KMS-11 (cell line): ENCODE measurements around the gene ZBTB32.
A peak's percentile ranks its signal among the peaks of the same experiment; 100 is the strongest.

Source experiments
- H2AFZ ChIP-seq: fragments of 200-600 bp; sonication (generic); 2 replicates; pipeline ENCODE4 v1.6.1; 2016; ENCODE audit warnings: antibody characterized with exemption, mixed run types, low read depth
- H3K27ac ChIP-seq: fragments of 200-600 bp; sonication (generic); 2 replicates; pipeline ENCODE4 v1.6.1; 2016; ENCODE audit warnings: mild to moderate bottlenecking, mixed run types
- H3K27me3 ChIP-seq: fragments of 200-600 bp; sonication (generic); 2 replicates; pipeline ENCODE4 v1.6.1; 2017; ENCODE audit warnings: mild to moderate bottlenecking, low read depth, mixed run types, moderate library complexity; ENCODE audit not compliant: insufficient read depth
- H3K36me3 ChIP-seq: fragments of 200-600 bp; sonication (generic); 2 replicates; pipeline ENCODE4 v1.6.1; 2017; ENCODE audit warnings: mild to moderate bottlenecking, mixed run types; ENCODE audit not compliant: insufficient read depth
- H3K4me1 ChIP-seq: fragments of 200-600 bp; sonication (generic); 2 replicates; pipeline ENCODE4 v1.6.1; 2016; ENCODE audit warnings: mild to moderate bottlenecking, low read depth, mixed run types; ENCODE audit not compliant: poor library complexity, severe bottlenecking
- H3K4me2 ChIP-seq: fragments of 200-600 bp; sonication (generic); 2 replicates; pipeline ENCODE4 v1.7.0; 2016; ENCODE audit warnings: mild to moderate bottlenecking, mixed run types
- H3K4me3 ChIP-seq: fragments of 200-600 bp; sonication (generic); IDR thresholded peaks from 2 replicates; pipeline ENCODE4 v1.6.1; 2017; ENCODE audit warnings: low read depth, low read length, mixed read lengths; ENCODE audit not compliant: insufficient read depth
- H3K79me2 ChIP-seq: fragments of 200-600 bp; sonication (generic); 2 replicates; pipeline ENCODE4 v1.6.1; 2016; ENCODE audit warnings: low read depth, mixed run types; ENCODE audit not compliant: insufficient read depth
- H3K9ac ChIP-seq: fragments of 200-600 bp; sonication (generic); 2 replicates; pipeline ENCODE4 v1.6.1; 2016; ENCODE audit warnings: mild to moderate bottlenecking, mixed run types
- H4K20me1 ChIP-seq: fragments of 200-600 bp; sonication (generic); 2 replicates; pipeline ENCODE4 v1.6.1; 2016; ENCODE audit warnings: mild to moderate bottlenecking, mixed run types; ENCODE audit not compliant: insufficient read depth
- TF ChIP-seq, protein P1 (sequence below): fragments of 200-600 bp; sonication (generic); conservative IDR thresholded peaks from 2 replicates; pipeline ENCODE4 v1.6.1; 2017; ENCODE audit warnings: low read depth, mild to moderate bottlenecking, antibody characterized with exemption, low read length, moderate library complexity, mixed read lengths

ZBTB32 gene

DNA sequence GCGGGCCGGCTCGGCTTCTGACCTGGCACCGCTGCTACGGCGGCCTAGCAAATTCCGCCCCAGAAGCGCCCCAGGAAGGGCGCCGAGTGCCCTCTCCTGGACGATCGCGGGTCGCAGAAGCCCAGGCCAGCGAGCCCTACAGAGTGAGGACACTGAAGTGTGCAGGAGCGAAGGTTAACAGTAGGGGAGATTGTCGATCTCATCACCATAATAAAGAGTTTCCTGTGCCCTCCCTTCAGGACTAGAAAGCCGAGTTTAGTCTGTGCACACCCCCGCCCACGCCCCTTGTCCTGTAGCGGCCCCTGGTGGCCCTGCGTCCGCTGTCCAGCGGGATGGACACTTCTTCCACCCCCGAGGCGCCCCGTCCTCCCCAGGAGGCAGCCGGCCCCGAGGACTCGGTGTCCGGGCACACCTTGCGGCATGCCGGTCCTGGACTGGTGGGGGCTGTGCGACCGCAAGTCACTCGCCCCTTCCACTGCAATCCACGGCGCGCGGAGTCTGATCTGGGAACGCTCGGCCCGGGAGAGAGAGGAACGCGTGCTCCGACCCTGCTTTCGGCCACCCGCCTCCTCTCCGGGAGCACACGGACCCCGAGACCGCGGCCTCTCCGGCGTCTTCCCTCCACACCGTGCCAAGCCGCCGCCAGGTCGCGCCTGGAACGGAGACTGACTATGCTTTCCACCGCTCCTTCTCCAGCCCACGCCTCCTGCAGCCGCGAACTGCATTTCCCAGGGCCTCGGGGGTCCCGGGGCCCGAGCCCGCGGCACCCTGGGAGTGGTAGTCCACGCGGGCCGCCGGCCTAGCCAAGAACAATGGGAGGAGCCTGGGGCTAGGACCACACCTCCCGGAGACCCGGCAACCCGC lies 12.7 kb downstream of the ZBTB32 start:
- H3K27ac ChIP-seq = peak overlapping the region; percentile 47
- H3K4me3 ChIP-seq = no peak overlapping the region
- TF ChIP-seq, protein P1, sequence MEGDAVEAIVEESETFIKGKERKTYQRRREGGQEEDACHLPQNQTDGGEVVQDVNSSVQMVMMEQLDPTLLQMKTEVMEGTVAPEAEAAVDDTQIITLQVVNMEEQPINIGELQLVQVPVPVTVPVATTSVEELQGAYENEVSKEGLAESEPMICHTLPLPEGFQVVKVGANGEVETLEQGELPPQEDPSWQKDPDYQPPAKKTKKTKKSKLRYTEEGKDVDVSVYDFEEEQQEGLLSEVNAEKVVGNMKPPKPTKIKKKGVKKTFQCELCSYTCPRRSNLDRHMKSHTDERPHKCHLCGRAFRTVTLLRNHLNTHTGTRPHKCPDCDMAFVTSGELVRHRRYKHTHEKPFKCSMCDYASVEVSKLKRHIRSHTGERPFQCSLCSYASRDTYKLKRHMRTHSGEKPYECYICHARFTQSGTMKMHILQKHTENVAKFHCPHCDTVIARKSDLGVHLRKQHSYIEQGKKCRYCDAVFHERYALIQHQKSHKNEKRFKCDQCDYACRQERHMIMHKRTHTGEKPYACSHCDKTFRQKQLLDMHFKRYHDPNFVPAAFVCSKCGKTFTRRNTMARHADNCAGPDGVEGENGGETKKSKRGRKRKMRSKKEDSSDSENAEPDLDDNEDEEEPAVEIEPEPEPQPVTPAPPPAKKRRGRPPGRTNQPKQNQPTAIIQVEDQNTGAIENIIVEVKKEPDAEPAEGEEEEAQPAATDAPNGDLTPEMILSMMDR = peak; percentile 84
- H3K79me2 ChIP-seq = peaks cover 21% of the 10 kb centered on the region
- H3K27me3 ChIP-seq = peaks cover 10% of the 10 kb centered on the region; the same call in 1 of the 2 replicates
- peak overlapping the region; percentile 94 for H2AFZ ChIP-seq
- H3K36me3 ChIP-seq = no peaks in the 10 kb centered on the region
- peak overlapping the region; percentile 96 for H3K4me2 ChIP-seq
- H4K20me1 ChIP-seq = no peaks in the 10 kb centered on the region
- peak overlapping the region; percentile 61; the same call in 1 of the 2 replicates for H3K9ac ChIP-seq
- peaks cover 15% of the 10 kb centered on the region for H3K4me1 ChIP-seq

DNA sequence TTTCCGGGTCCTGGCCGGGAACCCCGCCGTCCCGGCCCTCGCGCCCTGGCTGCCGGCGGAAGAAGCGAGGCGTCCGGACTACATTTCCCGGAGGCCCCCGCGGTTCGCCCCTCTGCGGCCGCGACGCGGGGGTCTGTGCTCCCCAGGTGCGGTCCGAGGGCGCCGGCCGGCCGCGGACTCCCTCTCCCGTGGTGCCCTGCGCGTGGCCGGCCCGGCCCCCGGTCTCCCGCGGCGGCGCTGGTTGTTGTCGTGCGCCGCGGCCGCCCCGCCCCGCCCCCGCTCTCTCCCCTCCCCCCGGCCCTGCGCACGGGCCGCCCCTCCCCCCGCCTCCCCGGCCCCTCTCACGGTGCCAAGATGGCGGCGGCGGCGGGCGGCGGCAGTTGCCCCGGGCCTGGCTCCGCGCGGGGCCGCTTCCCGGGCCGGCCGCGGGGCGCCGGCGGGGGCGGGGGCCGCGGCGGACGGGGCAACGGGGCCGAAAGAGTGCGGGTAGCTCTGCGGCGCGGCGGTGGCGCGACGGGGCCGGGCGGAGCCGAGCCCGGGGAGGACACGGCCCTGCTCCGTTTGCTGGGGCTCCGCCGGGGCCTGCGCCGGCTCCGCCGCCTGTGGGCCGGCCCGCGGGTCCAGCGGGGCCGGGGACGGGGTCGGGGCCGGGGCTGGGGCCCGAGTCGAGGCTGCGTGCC lies 13.4 kb downstream of the ZBTB32 start, which contains the start of gene KMT2B:
TSS of gene KMT2B (plus strand) at position 339 of the 680 bp plus-strand sequence. CDS start at position 355, 16 bp downstream.
- no peaks in the 10 kb centered on the region for H4K20me1 ChIP-seq
- H3K4me1 ChIP-seq = peaks cover 15% of the 10 kb centered on the region
- H3K9ac ChIP-seq = peak within 1 kb of the TSS; percentile 91
- H3K27me3 ChIP-seq = peaks cover 10% of the 10 kb centered on the region; the same call in 1 of the 2 replicates
- H3K79me2 ChIP-seq = peaks cover 21% of the 10 kb centered on the region
- H3K4me2 ChIP-seq = peak within 1 kb of the TSS; percentile 96
- no peaks in the 10 kb centered on the region for H3K36me3 ChIP-seq
- TF ChIP-seq, protein P1 = no peak
- H3K27ac ChIP-seq = peak within 1 kb of the TSS; percentile 62
- H3K4me3 ChIP-seq = no peak within 1 kb of the TSS
- peak within 1 kb of the TSS; percentile 94 for H2AFZ ChIP-seq

DNA sequence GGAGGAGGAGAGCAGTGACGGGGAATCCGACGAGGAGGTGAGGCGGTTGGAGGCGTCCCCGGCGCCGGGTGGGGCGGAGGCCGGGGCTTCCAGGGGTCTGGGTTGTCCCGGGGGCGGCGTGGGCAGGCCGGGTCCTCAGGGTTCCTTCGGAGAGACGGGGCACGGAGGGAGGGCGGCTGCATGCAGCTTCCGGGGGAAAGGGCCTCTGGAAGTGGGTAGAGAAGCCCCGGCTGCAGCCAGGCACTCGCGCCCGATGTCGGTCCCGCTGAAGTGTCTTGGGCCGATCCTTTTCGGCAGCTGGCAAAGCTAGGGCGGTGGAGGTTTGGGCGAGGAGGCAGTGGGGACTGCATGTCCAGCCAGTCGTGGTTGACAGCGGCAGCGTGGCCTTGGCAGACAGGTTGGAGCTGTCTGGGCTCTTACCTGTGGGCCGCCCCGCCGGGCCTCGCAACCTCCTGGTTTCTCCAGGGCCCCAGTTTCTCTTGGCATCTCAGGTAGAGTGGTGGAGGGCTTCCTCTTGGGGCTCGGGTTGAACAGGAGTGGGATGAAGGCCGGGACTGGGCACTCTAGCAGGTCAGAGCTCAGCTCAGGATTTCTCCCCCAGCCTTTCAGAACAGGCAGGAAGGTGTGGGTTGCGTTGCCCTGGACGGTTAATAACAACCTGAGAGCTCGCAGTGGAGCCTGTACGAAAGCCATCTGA lies 14.1 kb downstream of the ZBTB32 start:
- peaks cover 9% of the 10 kb centered on the region; the same call in 1 of the 2 replicates for H3K27me3 ChIP-seq
- no peak overlapping the region for H3K4me3 ChIP-seq
- peak overlapping the region; percentile 74 for H3K4me2 ChIP-seq
- H4K20me1 ChIP-seq = no peaks in the 10 kb centered on the region
- no peak overlapping the region for H2AFZ ChIP-seq
- H3K4me1 ChIP-seq = peaks cover 15% of the 10 kb centered on the region
- H3K79me2 ChIP-seq = peaks cover 21% of the 10 kb centered on the region
- H3K9ac ChIP-seq = peak overlapping the region; percentile 91
- no peaks in the 10 kb centered on the region for H3K36me3 ChIP-seq
- H3K27ac ChIP-seq = peak overlapping the region; percentile 62; the same call in 1 of the 2 replicates
- TF ChIP-seq, protein P1 = no peak
